Tibial nerve (tissue), 4 donors: ENCODE results near the gene GALR2. TPM values are rescaled to one million over a fixed set of nuclear protein-coding genes. Genes with fewer than 3 reads are reported as not detected.

Source experiments
- DNase-seq, 2 donors: peaks; one replicate each; pipeline ENCODE4 v3.0.0-alpha.2; 2019; ENCODE audit warnings: low spot score in 2 of 2
- H3K27ac ChIP-seq, 4 donors: fragments of 200-600 bp; sonication (generic) in 3 of 4; one replicate each; pipeline ENCODE4 v1.5.1; 2017 to 2019; ENCODE audit warnings: mild to moderate bottlenecking in 1 of 4
- H3K27me3 ChIP-seq, 2 donors: fragments of 200-600 bp; sonication (generic) in 1 of 2; one replicate each; pipeline versions ENCODE4 v1.5.1 to v1.6.0; 2017 to 2019
- H3K36me3 ChIP-seq, 3 donors: fragments of 200-600 bp; sonication (generic); one replicate each; pipeline ENCODE4 v1.5.1; 2018 to 2019
- H3K4me1 ChIP-seq, 4 donors: fragments of 200-600 bp; sonication (generic) in 3 of 4; one replicate each; pipeline ENCODE4 v1.5.1; 2017 to 2019
- H3K4me3 ChIP-seq, 4 donors: fragments of 200-600 bp; sonication (generic) in 3 of 4; one replicate each; pipeline ENCODE4 v1.5.1; 2017 to 2019; ENCODE audit warnings: mild to moderate bottlenecking in 1 of 4, moderate library complexity in 1 of 4
- H3K9me3 ChIP-seq, 4 donors: fragments of 200-600 bp; sonication (generic) in 3 of 4; one replicate each; pipeline ENCODE4 v1.5.1; 2017 to 2019
- EP300 ChIP-seq, 2 donors: sonication (generic); formaldehyde crosslinking; IDR thresholded peaks; one replicate each; pipeline ENCODE4 v1.6.1; 2017; ENCODE audit warnings: antibody characterized with exemption in 2 of 2, mild to moderate bottlenecking in 1 of 2
- POLR2A ChIP-seq, 2 donors: fragments of 450-650 bp; IDR thresholded peaks; one replicate each; pipeline ENCODE4 v1.6.1; 2017; ENCODE audit warnings: antibody characterized with exemption in 2 of 2, mild to moderate bottlenecking in 2 of 2, moderate library complexity in 2 of 2
- whole genome bisulfite sequencing, 2 donors: methylation state at CpG; one replicate each; pipeline ENCODE4 v1.1.5; 2018; 5-methylcytosine and 5-hydroxymethylcytosine counted together
- total RNA-seq, 4 donors: library from RNA; depleted of rRNA; stranded (reverse); fragments of >200 nt; gene quantifications; one replicate each; pipeline ENCODE4 v1.1.0, GENCODE V29; 2016
- TF ChIP-seq, protein P1 (sequence below), 5 experiments: fragments of 200-600 bp in 3 of 5; fragments of 450-650 bp in 2 of 5; sonication (generic) in 3 of 5; IDR thresholded peaks; one replicate each; pipeline ENCODE4 v1.5.1; 2016 to 2019; ENCODE audit warnings: antibody characterized with exemption in 5 of 5, mild to moderate bottlenecking in 3 of 5, moderate library complexity in 2 of 5

Gene GALR2
- total RNA-seq, 4 donors from 2014 or later = not detected

DNA sequence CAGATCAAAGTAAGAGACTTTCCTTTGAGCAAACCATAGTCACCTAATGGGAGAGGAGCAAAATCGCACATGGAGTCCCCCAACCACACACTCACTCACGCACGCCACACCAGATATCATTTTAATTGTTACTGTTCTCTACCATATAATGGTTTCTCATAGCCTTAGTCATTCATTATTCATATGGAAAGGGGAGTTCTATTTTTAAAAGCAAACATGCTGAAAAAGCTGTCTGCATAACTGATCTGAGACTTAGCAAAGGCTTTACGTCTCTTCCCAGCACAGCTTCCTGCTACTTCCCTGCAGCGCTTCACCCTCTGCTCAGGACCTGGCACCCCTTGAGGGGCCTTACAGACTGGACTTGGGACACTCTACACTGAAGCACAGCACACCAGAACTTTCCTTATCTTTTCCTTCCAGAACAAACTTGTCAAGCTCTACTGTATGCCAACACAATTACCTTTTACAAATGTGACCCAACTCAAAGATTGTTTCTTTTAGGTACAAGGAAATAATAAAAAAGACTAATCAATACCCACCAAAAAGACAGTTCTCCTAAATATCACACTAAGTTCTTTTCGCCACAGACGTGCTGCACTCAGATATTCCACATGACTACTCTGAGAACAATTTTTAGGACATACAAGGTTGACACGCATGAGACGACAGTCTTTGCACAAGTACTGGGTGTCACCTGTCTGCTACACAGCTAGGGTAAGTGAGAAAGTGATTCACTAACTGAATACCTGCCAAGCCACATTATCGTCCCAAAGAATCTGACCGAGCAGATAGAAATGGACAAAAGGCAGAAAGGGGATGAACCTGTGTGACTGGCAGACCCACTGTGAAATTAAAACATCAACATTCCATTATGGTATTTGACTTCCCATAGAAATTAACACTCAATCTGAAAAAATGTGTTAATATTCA is 23.8 kb upstream of the GALR2 start:
- Histone ChIP-seq H3K4me3 (no peak overlapping the region), H3K36me3 (peaks cover 5 to 100% (median 23%) of the 10 kb centered on the region in 3 donors), H3K27me3 (no peaks in the 10 kb centered on the region), H3K27ac (no peak overlapping the region), H3K9me3 (no peaks in the 10 kb centered on the region), H3K4me1 (peaks cover 0 to 7% (median 0%) of the 10 kb centered on the region in 4 donors)
- no peak for TF ChIP-seq POLR2A (IDR thresholded peaks at IDR 0.05)
- TF ChIP-seq, protein P1, sequence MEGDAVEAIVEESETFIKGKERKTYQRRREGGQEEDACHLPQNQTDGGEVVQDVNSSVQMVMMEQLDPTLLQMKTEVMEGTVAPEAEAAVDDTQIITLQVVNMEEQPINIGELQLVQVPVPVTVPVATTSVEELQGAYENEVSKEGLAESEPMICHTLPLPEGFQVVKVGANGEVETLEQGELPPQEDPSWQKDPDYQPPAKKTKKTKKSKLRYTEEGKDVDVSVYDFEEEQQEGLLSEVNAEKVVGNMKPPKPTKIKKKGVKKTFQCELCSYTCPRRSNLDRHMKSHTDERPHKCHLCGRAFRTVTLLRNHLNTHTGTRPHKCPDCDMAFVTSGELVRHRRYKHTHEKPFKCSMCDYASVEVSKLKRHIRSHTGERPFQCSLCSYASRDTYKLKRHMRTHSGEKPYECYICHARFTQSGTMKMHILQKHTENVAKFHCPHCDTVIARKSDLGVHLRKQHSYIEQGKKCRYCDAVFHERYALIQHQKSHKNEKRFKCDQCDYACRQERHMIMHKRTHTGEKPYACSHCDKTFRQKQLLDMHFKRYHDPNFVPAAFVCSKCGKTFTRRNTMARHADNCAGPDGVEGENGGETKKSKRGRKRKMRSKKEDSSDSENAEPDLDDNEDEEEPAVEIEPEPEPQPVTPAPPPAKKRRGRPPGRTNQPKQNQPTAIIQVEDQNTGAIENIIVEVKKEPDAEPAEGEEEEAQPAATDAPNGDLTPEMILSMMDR (IDR thresholded peaks at IDR 0.05) = no peak
- 91 to 98% methylated on average over 11 of the region's 11 CpGs for WGBS, 2 donors
- no peak for DNase-seq

DNA sequence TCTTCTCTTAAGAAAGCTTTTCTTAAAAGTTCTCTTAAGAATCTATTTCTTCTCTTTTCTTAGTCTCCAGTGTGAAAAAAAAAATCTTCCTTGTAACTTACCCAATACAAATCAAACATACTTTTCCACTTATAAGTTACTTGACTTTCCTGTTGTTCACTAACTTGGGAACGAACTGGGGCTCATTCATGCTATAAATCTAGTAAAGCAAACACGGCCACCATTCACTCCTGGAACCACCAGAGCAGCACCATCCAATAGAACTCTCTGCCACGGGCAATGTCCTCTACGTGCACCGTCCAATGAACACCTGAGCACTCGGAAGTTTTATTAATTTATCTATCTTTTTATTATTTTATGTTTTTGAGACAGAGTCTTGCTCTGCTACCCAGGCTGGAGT is 23.0 kb upstream of the GALR2 start:
- Histone ChIP-seq H3K4me1 (peaks cover 0 to 7% (median 0%) of the 10 kb centered on the region in 4 donors), H3K27ac (no peak overlapping the region), H3K36me3 (peaks cover 3 to 100% (median 20%) of the 10 kb centered on the region in 3 donors), H3K27me3 (no peaks in the 10 kb centered on the region), H3K4me3 (no peak overlapping the region), H3K9me3 (no peaks in the 10 kb centered on the region)
- DNase-seq = no peak
- TF ChIP-seq, protein P1 (IDR thresholded peaks at IDR 0.05) = no peak
- TF ChIP-seq POLR2A (IDR thresholded peaks at IDR 0.05) = no peak
- TF ChIP-seq EP300 (IDR thresholded peaks at IDR 0.05) = no peak
- 84% methylated on average over 6 of the region's 6 CpGs for WGBS, 2 donors

DNA sequence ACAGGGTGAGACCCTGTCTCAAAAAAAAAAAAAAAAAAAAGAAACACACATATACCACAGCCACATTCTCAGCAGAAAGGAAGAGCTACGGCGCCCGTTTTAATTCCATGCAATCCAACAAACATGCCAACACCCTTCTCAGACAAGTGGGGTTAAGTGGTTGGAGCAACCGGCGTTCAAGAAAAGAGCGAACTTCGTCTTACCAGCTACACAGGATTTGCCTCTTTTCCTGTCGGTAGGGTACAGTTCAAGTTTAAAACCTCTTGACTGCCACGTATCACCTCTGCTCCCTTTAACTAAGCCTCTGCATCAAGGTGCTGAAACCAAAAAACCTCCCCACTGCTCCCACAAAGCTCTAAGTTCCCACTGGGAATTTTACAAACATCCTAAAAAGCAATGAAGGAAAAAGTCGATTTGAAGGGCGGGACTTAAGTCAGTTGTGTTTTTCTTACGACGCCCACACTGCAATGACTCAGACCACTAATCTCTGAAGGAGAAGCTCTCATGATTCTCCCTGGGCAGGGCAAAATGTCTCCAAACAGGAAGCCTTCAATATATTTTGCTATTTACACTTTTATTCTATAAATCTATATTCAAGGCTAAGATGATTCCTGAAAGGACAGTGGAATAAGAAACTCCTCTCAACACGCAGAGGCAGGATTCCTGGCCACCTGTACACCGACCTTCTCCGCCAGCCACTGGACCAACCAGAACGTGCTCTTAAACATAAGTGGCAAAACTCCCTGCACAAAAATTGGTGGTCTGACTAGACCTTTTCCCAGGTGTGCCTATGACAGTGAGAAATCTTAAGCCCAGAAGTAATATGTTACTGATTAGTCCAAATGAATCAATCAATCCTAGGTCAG is 21.1 kb upstream of the GALR2 start:
- peaks cover 0 to 7% (median 0%) of the 10 kb centered on the region in 4 donors for H3K4me1 ChIP-seq
- no peak overlapping the region for H3K27ac ChIP-seq
- no peaks in the 10 kb centered on the region for H3K9me3 ChIP-seq
- TF ChIP-seq EP300 (IDR thresholded peaks at IDR 0.05) (no peak), POLR2A (IDR thresholded peaks at IDR 0.05) (no peak)
- TF ChIP-seq, protein P1 (IDR thresholded peaks at IDR 0.05) = no peak
- peaks cover 3 to 100% (median 32%) of the 10 kb centered on the region in 3 donors for H3K36me3 ChIP-seq
- H3K27me3 ChIP-seq = no peaks in the 10 kb centered on the region
- 74 to 77% methylated on average over 17 of the region's 17 CpGs for WGBS, 2 donors
- H3K4me3 ChIP-seq = no peak overlapping the region
- no peak for DNase-seq

DNA sequence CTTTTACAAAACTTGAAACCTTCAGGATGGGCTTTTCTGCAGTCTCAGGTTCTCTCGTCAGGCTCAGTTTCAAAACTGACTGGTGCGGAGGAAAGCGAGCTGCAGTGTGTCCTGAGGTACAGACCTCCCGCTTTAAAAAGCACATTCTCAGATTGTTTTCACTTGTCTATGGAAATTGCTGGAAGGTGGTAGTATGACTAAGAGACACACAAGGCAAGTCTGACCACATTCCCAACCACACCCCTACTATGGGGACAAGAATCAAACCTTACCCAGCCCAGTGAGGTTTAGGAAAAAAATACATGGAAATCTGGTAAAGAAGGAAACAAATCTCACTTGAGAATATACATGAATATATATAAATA is 20.5 kb upstream of the GALR2 start:
- Histone ChIP-seq H3K27ac (no peak overlapping the region), H3K4me1 (peaks cover 0 to 7% (median 0%) of the 10 kb centered on the region in 4 donors), H3K27me3 (no peaks in the 10 kb centered on the region), H3K36me3 (peaks cover 3 to 100% (median 36%) of the 10 kb centered on the region in 3 donors), H3K4me3 (no peak overlapping the region), H3K9me3 (no peaks in the 10 kb centered on the region)
- TF ChIP-seq, protein P1 (IDR thresholded peaks at IDR 0.05) = no peak
- TF ChIP-seq POLR2A (IDR thresholded peaks at IDR 0.05) (no peak), EP300 (IDR thresholded peaks at IDR 0.05) (no peak)
- no peak for DNase-seq
- WGBS, 2 donors = 96 to 97% methylated on average over 4 of the region's 4 CpGs
